HL-60 (cell line): ENCODE data around the gene SNX5.

ENCODE experiments used
- DNase-seq, 2 experiments: peaks; one replicate each; pipeline ENCODE4 v3.0.0-alpha.2; 2010 to 2020; ENCODE audit warnings: low read depth in 1 of 2, low spot score in 1 of 2
- H3K27ac ChIP-seq: fragments of 250-450 bp; sonication (Bioruptor Pico); replicated peaks from 2 replicates; pipeline ENCODE4 v1.5.1; 2020; ENCODE audit warnings: mild to moderate bottlenecking, moderate library complexity
- H3K27me3 ChIP-seq: fragments of 250-450 bp; sonication (Bioruptor Pico); 2 replicates; pipeline ENCODE4 v1.5.1; 2021; ENCODE audit warnings: mild to moderate bottlenecking, moderate library complexity; ENCODE audit not compliant: insufficient read depth, poor library complexity, severe bottlenecking
- H3K4me3 ChIP-seq: replicated peaks from 2 replicates; pipeline ENCODE4 v1.5.1; 2011; ENCODE audit warnings: mild to moderate bottlenecking, control low read depth, low read length; ENCODE audit not compliant: insufficient read depth
- GABPA ChIP-seq: IDR thresholded peaks from 2 replicates; pipeline ENCODE4 v1.6.1; 2012; ENCODE audit warnings: low read depth
- POLR2AphosphoS5 ChIP-seq: IDR thresholded peaks from 2 replicates; pipeline ENCODE4 v1.6.1; 2012; ENCODE audit warnings: low read depth
- SPI1 ChIP-seq: IDR thresholded peaks from 2 replicates; pipeline ENCODE4 v1.6.1; 2012; ENCODE audit warnings: low read depth, mild to moderate bottlenecking, borderline replicate concordance
- TF ChIP-seq, protein P1 (sequence below): IDR thresholded peaks from one replicate; pipeline ENCODE4 v1.5.1; 2011; ENCODE audit warnings: low read length, control low read depth, inconsistent platforms; ENCODE audit not compliant: insufficient read depth
- TF ChIP-seq, protein P2 (sequence below): IDR thresholded peaks from 2 replicates; pipeline ENCODE4 v1.6.1; 2012; ENCODE audit warnings: low read depth; ENCODE audit not compliant: insufficient replicate concordance

The SNX5 gene

DNA sequence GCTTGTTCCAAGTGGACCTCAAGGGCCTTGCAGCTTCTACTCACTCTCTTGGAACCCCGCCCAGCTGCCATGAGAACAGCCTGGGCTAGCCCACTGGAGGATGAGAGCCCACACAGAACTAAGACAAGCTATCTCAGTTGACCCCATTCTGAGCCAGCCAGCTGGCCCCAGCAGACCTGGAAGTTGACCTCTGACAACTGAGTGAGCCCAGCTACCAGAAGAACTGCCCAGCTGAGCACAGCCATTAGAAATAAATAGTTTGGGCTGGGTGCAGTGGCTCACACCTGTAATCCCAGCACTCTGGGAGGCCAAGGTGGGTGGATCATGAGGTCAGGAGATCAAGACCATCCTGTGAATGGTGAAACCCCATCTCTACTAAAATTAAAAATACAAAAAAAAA, 37.1 kb downstream of the SNX5 start:
- DNase-seq: no peak
- TF ChIP-seq, protein P1, sequence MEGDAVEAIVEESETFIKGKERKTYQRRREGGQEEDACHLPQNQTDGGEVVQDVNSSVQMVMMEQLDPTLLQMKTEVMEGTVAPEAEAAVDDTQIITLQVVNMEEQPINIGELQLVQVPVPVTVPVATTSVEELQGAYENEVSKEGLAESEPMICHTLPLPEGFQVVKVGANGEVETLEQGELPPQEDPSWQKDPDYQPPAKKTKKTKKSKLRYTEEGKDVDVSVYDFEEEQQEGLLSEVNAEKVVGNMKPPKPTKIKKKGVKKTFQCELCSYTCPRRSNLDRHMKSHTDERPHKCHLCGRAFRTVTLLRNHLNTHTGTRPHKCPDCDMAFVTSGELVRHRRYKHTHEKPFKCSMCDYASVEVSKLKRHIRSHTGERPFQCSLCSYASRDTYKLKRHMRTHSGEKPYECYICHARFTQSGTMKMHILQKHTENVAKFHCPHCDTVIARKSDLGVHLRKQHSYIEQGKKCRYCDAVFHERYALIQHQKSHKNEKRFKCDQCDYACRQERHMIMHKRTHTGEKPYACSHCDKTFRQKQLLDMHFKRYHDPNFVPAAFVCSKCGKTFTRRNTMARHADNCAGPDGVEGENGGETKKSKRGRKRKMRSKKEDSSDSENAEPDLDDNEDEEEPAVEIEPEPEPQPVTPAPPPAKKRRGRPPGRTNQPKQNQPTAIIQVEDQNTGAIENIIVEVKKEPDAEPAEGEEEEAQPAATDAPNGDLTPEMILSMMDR: no peak
- TF ChIP-seq, protein P2, sequence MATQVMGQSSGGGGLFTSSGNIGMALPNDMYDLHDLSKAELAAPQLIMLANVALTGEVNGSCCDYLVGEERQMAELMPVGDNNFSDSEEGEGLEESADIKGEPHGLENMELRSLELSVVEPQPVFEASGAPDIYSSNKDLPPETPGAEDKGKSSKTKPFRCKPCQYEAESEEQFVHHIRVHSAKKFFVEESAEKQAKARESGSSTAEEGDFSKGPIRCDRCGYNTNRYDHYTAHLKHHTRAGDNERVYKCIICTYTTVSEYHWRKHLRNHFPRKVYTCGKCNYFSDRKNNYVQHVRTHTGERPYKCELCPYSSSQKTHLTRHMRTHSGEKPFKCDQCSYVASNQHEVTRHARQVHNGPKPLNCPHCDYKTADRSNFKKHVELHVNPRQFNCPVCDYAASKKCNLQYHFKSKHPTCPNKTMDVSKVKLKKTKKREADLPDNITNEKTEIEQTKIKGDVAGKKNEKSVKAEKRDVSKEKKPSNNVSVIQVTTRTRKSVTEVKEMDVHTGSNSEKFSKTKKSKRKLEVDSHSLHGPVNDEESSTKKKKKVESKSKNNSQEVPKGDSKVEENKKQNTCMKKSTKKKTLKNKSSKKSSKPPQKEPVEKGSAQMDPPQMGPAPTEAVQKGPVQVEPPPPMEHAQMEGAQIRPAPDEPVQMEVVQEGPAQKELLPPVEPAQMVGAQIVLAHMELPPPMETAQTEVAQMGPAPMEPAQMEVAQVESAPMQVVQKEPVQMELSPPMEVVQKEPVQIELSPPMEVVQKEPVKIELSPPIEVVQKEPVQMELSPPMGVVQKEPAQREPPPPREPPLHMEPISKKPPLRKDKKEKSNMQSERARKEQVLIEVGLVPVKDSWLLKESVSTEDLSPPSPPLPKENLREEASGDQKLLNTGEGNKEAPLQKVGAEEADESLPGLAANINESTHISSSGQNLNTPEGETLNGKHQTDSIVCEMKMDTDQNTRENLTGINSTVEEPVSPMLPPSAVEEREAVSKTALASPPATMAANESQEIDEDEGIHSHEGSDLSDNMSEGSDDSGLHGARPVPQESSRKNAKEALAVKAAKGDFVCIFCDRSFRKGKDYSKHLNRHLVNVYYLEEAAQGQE: no peak
- TF ChIP-seq GABPA (no peak), SPI1 (no peak), POLR2AphosphoS5 (no peak)
- no peak overlapping the region for H3K27ac ChIP-seq
- H3K4me3 ChIP-seq: no peak overlapping the region
- H3K27me3 ChIP-seq: no peaks in the 10 kb centered on the region

DNA sequence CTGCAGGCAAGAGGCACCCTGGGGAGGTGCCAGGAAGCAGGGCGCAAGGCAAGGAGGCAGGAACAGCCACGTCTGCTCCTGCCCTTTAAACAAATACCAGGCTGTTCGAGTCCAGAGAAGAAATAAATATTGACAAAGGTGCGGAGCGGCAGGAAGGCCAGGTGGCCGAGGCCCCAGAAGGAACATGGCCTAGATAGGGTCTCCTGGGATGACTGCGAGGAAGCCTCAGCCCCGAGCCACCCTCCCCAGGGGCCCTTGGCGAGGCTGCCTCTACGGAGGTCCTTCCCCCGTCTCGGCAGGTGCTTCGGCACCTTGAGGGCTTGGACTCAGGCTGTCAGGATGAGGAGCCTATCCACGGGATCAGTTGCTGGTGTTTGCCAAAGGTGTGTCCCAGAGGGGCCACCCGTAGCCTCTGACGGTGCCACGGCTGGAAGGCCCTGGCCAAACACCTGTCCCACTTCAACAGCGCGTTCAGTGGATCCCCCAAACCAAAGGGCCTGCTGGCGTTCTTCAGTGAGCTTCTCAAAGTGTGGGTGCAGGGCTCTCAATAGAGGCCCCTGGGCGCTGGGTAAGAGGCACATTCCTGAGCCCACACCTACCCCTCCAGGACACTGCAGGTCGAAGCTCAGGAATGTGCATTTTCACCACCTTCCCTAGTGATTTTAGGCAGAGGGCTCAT, 39.8 kb downstream of the SNX5 start:
- no peak for TF ChIP-seq SPI1
- TF ChIP-seq POLR2AphosphoS5: no peak
- no peak overlapping the region for H3K27ac ChIP-seq
- no peak for DNase-seq
- H3K27me3 ChIP-seq: no peaks in the 10 kb centered on the region
- no peak overlapping the region for H3K4me3 ChIP-seq

DNA sequence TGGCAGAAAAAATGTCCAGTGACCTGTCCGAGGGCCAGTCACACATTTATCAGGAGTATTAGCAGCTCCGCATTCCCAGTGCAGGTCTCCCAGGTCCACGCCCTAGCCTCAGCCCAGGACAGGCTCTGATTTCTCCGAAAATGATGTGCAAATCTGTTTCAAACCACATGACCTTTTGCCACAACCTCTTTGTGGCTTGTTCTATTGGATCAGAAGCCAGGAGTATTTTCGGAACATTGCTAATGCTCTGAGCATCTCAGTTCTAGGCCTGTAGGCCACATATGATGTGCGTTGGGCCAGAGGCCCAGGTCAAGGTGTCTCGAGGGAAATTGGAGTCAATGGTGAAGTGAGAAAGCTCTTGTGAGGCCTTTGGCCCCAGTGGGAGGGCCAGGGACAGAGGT, 40.4 kb downstream of the SNX5 start:
- Histone ChIP-seq H3K4me3 (no peak overlapping the region), H3K27ac (no peak overlapping the region), H3K27me3 (no peaks in the 10 kb centered on the region)
- no peak for DNase-seq
- no peak for TF ChIP-seq POLR2AphosphoS5
- TF ChIP-seq, protein P1: no peak
- TF ChIP-seq, protein P2: no peak
- TF ChIP-seq GABPA: no peak
- TF ChIP-seq SPI1: no peak

DNA sequence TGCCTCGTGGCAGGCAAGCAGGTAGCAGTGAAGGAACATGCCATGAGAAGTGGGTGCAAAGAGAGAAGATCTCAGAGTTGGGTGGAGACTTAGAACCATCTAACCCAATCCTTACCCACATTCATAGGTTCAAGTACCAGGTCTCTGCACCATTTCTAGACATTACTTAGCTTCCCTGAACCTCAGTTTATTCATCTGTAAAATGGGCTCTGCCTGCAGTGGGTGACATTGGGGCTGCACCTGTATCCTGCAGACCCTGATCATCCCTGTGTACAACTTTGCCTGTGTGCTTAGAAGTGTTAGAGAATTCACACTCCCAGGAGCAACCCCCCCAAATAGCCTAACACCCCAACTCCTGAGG, 42.7 kb downstream of the SNX5 start:
- no peak overlapping the region for H3K4me3 ChIP-seq
- DNase-seq: no peak
- TF ChIP-seq SPI1 (no peak), GABPA (no peak)
- TF ChIP-seq, protein P1: no peak
- TF ChIP-seq, protein P2: no peak
- no peaks in the 10 kb centered on the region for H3K27me3 ChIP-seq
- H3K27ac ChIP-seq: no peak overlapping the region
